K562 (cell line): Measurements from ENCODE around the gene AIDA. TPM values are rescaled to one million over a fixed set of nuclear protein-coding genes. Genes with fewer than 3 reads are reported as not detected.

Source experiments
- BCL6 ChIP-seq: fragments of 250-450 bp; sonication (Bioruptor Pico); IDR thresholded peaks from 2 replicates; pipeline ENCODE4 v1.4.0; 2020
- COPS2 ChIP-seq: fragments of 450-650 bp; conservative IDR thresholded peaks from 2 replicates; pipeline ENCODE4 v1.6.1; 2016; ENCODE audit warnings: mild to moderate bottlenecking, moderate library complexity
- CREM ChIP-seq: IDR thresholded peaks from 2 replicates; pipeline ENCODE4 v1.6.1; 2014; ENCODE audit warnings: antibody characterized with exemption, low read depth
- FOXK2 ChIP-seq, 2 experiments: fragments of 450-650 bp; IDR thresholded peaks in 1 of 2; conservative IDR thresholded peaks in 1 of 2; 2 replicates each; pipeline ENCODE4 v1.6.1; 2016; ENCODE audit warnings: low read depth in 2 of 2, mild to moderate bottlenecking in 1 of 2
- GTF3C2 ChIP-seq: IDR thresholded peaks from 3 replicates; pipeline ENCODE4 v1.6.1; 2011; ENCODE audit warnings: borderline replicate concordance, mild to moderate bottlenecking, moderate library complexity; ENCODE audit not compliant: insufficient read length; ENCODE audit errors: extremely low read depth
- HINFP ChIP-seq: fragments of 450-650 bp; conservative IDR thresholded peaks from 2 replicates; pipeline ENCODE4 v1.6.1; 2016; ENCODE audit warnings: missing genetic modification characterization, low read depth, mild to moderate bottlenecking, control low read depth, missing compliant biosample characterization
- HNRNPL ChIP-seq: fragments of 200-400 bp; formaldehyde crosslinking; IDR thresholded peaks from 2 replicates; pipeline ENCODE4 v1.6.1; 2017; ENCODE audit warnings: low read depth, mild to moderate bottlenecking, low read length
- ILK ChIP-seq: fragments of 450-650 bp; IDR thresholded peaks from 2 replicates; pipeline ENCODE4 v1.6.1; 2016; ENCODE audit warnings: missing genetic modification characterization, low read depth, mild to moderate bottlenecking, missing compliant biosample characterization, moderate library complexity, borderline replicate concordance
- NONO ChIP-seq, 2 experiments: fragments of 200-400 bp in 1 of 2; fragments of 450-650 bp in 1 of 2; formaldehyde crosslinking in 1 of 2; IDR thresholded peaks; 2 replicates each; pipeline ENCODE4 v1.6.1; 2017; ENCODE audit warnings: low read depth in 2 of 2, mild to moderate bottlenecking in 2 of 2, moderate library complexity in 2 of 2, low read length in 1 of 2
- PHF8 ChIP-seq: fragments of 200-600 bp; sonication (generic); IDR thresholded peaks from 2 replicates; pipeline ENCODE4 v1.6.1; 2012; ENCODE audit warnings: mixed run types, mild to moderate bottlenecking, inconsistent platforms, low read length, moderate library complexity, borderline replicate concordance
- POLR3G ChIP-seq: IDR thresholded peaks from 2 replicates; pipeline ENCODE4 v1.6.1; 2011; ENCODE audit not compliant: insufficient read length, insufficient replicate concordance; ENCODE audit errors: extremely low read depth
- RCOR1 ChIP-seq, 2 experiments: IDR thresholded peaks; 2 replicates each; pipeline ENCODE4 v1.6.1; 2012; ENCODE audit warnings: low read depth in 2 of 2, low read length in 2 of 2, borderline replicate concordance in 1 of 2, improper control_type of control experiment in 1 of 2
- SMC3 ChIP-seq: conservative IDR thresholded peaks from 2 replicates; pipeline ENCODE4 v1.6.1; 2011; ENCODE audit warnings: low read depth, low read length, improper control_type of control experiment; ENCODE audit not compliant: insufficient read depth
- THAP12 ChIP-seq: fragments of 250-450 bp; sonication (Bioruptor Pico); IDR thresholded peaks from 2 replicates; pipeline ENCODE4 v1.9.0; 2021; ENCODE audit warnings: mild to moderate bottlenecking, inconsistent platforms
- YY1 ChIP-seq, 3 experiments: IDR thresholded peaks; 2 replicates each; pipeline ENCODE4 v1.6.1; 2011; ENCODE audit warnings: low read length in 2 of 3, mild to moderate bottlenecking in 2 of 3, moderate library complexity in 2 of 3, borderline replicate concordance in 1 of 3, control low read depth in 1 of 3, low read depth in 1 of 3; ENCODE audit not compliant: insufficient read depth in 3 of 3, insufficient replicate concordance in 2 of 3, control insufficient read depth in 1 of 3, insufficient read length in 1 of 3; ENCODE audit errors: extremely low read depth in 1 of 3
- polyA plus RNA-seq, 8 experiments: library from polyadenylated mRNA; depleted of rRNA in 4 of 8; stranded (reverse) in 5 of 8; unstranded in 3 of 8; fragments of >200 nt; fragmentation: Nextera tagmentation in 2 of 8; fragmentation: Illumina TruSeq in 1 of 8; extraction: Ambion mirVana in 2 of 8; extraction: Trizol in 1 of 8; gene quantifications; 2 replicates each; pipeline versions ENCODE4 v1.2.1 to v1.2.3, GENCODE V29; 2011 to 2014; ENCODE audit warnings: inconsistent platforms in 1 of 8, missing spikeins in 1 of 8
- total RNA-seq, 7 experiments: library from RNA; depleted of rRNA in 6 of 7; stranded (reverse); fragments of >200 nt in 6 of 7; fragmentation: Illumina TruSeq in 2 of 7; extraction: Trizol in 2 of 7; gene quantifications; 2 replicates each; pipeline versions ENCODE4 v1.2.1 to v1.2.3, GENCODE V29; 2011 to 2021; ENCODE audit warnings: low replicate concordance in 1 of 7
- TF ChIP-seq, protein P1 (sequence below): fragments of 250-450 bp; sonication (Bioruptor Pico); IDR thresholded peaks from 2 replicates; pipeline ENCODE4 v1.5.0; 2020; ENCODE audit warnings: mild to moderate bottlenecking

Gene AIDA
- total and polyA plus RNA-seq, 9 of the 15 experiments (the other 6 are each of a cell fraction or from before 2014, with no cell fraction given): 18.2 to 77.9 (median 24.9) TPM

GRCh38 chr1:222712253-222713090 lies at the start of gene AIDA, which contains the start of gene BROX (continued):
- TF ChIP-seq THAP12 (peak; percentile 57; the same call in 1 of the 2 replicates), POLR3G (no peak), HINFP (tag) (no peak), NONO (IDR thresholded peaks at IDR 0.05; ENCODE audit: low read depth in 2 of 2, low read length in 1 of 2) (no peak), BCL6 (peak; percentile 62; the same call in 1 of the 2 replicates), PHF8 (peak; percentile 59; the same call in 1 of the 2 replicates), FOXK2 (conservative IDR thresholded peaks at IDR 0.05 in 1 of 2, IDR thresholded peaks at IDR 0.05 in 1 of 2; ENCODE audit: low read depth in 2 of 2) (peak in 1 of 2 experiments; percentile 10; a peak in 1 of 4 replicates), RCOR1 (IDR thresholded peaks at IDR 0.05; ENCODE audit: borderline replicate concordance in 1 of 2, low read depth in 2 of 2, low read length in 2 of 2) (no peak), SMC3 (no peak), HNRNPL (no peak), COPS2 (no peak), YY1 (IDR thresholded peaks at IDR 0.05; ENCODE audit: borderline replicate concordance in 1 of 3, control insufficient read depth in 1 of 3, extremely low read depth in 1 of 3, insufficient read depth in 3 of 3, insufficient read length in 1 of 3, insufficient replicate concordance in 2 of 3, low read depth in 1 of 3, low read length in 2 of 3) (peak; percentile 98 to 99 (median 98)), GTF3C2 (no peak), CREM (peak; percentile 56; the same call in 1 of the 2 replicates), ILK (tag) (no peak)
- TF ChIP-seq, protein P1, sequence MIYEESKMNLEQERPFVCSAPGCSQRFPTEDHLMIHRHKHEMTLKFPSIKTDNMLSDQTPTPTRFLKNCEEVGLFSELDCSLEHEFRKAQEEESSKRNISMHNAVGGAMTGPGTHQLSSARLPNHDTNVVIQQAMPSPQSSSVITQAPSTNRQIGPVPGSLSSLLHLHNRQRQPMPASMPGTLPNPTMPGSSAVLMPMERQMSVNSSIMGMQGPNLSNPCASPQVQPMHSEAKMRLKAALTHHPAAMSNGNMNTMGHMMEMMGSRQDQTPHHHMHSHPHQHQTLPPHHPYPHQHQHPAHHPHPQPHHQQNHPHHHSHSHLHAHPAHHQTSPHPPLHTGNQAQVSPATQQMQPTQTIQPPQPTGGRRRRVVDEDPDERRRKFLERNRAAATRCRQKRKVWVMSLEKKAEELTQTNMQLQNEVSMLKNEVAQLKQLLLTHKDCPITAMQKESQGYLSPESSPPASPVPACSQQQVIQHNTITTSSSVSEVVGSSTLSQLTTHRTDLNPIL: no peak
